Fibroblast of lung (primary cell): ENCODE results near the gene CXCL17. TPM values are rescaled to one million over a fixed set of nuclear protein-coding genes. Genes with fewer than 3 reads are reported as not detected.
A peak's percentile ranks its signal among the peaks of the same experiment; 100 is the strongest.

Experiments used
- DNase-seq, 2 donors: peaks; one replicate each; pipeline versions ENCODE4 v3.0.0 to v3.0.0-alpha.2; 2010; ENCODE audit warnings: low read depth in 2 of 2
- H2AFZ ChIP-seq: 2 replicates; pipeline ENCODE4 v1.5.1; 2012; ENCODE audit warnings: low read length, control low read depth, inconsistent platforms
- H3K27ac ChIP-seq: 2 replicates; pipeline ENCODE4 v1.5.1; 2011; ENCODE audit warnings: low read length, control low read depth; ENCODE audit not compliant: insufficient read depth
- H3K27me3 ChIP-seq: 2 replicates; pipeline ENCODE4 v1.5.1; 2011; ENCODE audit warnings: mild to moderate bottlenecking, low read length; ENCODE audit not compliant: control insufficient read depth, insufficient read depth
- H3K36me3 ChIP-seq: 2 replicates; pipeline ENCODE4 v1.5.1; 2011; ENCODE audit warnings: low read length; ENCODE audit not compliant: control insufficient read depth, insufficient read depth
- H3K4me1 ChIP-seq: 2 replicates; pipeline ENCODE4 v1.5.1; 2011; ENCODE audit warnings: low read length; ENCODE audit not compliant: control insufficient read depth, insufficient read depth; ENCODE audit errors: extremely low read depth
- H3K4me2 ChIP-seq: 2 replicates; pipeline ENCODE4 v1.5.1; 2011; ENCODE audit warnings: low read length, control low read depth; ENCODE audit not compliant: insufficient read depth; ENCODE audit errors: extremely low read depth
- H3K4me3 ChIP-seq, 4 experiments: fragments of 200-600 bp in 1 of 4; sonication (generic) in 1 of 4; replicated peaks in 1 of 4; 2 replicates each; pipeline ENCODE4 v1.5.1; 2011 to 2016; ENCODE audit warnings: low read length in 4 of 4, low read depth in 3 of 4, mild to moderate bottlenecking in 3 of 4, control low read depth in 2 of 4, inconsistent platforms in 1 of 4, mixed read lengths in 1 of 4; ENCODE audit not compliant: insufficient read depth in 1 of 4; ENCODE audit errors: control extremely low read depth in 1 of 4
- H3K79me2 ChIP-seq: 2 replicates; pipeline ENCODE4 v1.5.1; 2012; ENCODE audit warnings: mild to moderate bottlenecking, low read length, inconsistent platforms; ENCODE audit not compliant: control insufficient read depth, insufficient read depth
- H3K9ac ChIP-seq: 2 replicates; pipeline ENCODE4 v1.5.1; 2011; ENCODE audit warnings: mild to moderate bottlenecking, low read length, control low read depth; ENCODE audit not compliant: insufficient read depth
- H3K9me3 ChIP-seq: 2 replicates; pipeline ENCODE4 v1.5.1; 2012; ENCODE audit warnings: low read depth, low read length; ENCODE audit not compliant: control insufficient read depth, insufficient read depth
- H4K20me1 ChIP-seq: 2 replicates; pipeline ENCODE4 v1.5.1; 2011; ENCODE audit warnings: low read length; ENCODE audit not compliant: control insufficient read depth, insufficient read depth; ENCODE audit errors: extremely low read depth
- CTCF ChIP-seq, 2 donors: IDR thresholded peaks in 1 of 2; conservative IDR thresholded peaks in 1 of 2; 1 replicate in 1 of 2; 2 replicates in 1 of 2; pipeline ENCODE4 v1.5.1; 2011 to 2012; ENCODE audit warnings: low read length in 2 of 2, control low read depth in 1 of 2, inconsistent platforms in 1 of 2, low read depth in 1 of 2, mild to moderate bottlenecking in 1 of 2
- EZH2 ChIP-seq: IDR thresholded peaks from 2 replicates; pipeline ENCODE4 v1.5.1; 2012; ENCODE audit warnings: low read length, control low read depth, mild to moderate bottlenecking; ENCODE audit errors: missing control alignments
- polyA plus RNA-seq, 2 donors: library from polyadenylated mRNA; depleted of rRNA in 1 of 2; stranded (reverse) in 1 of 2; unstranded in 1 of 2; fragments of >200 nt; gene quantifications; 2 replicates each; pipeline ENCODE4 v1.2.1, GENCODE V29; 2011 to 2012; ENCODE audit warnings: missing spikeins in 1 of 2
- total RNA-seq: library from RNA; depleted of rRNA; stranded (reverse); fragments of >200 nt; gene quantifications from 2 replicates; pipeline ENCODE4 v1.2.1, GENCODE V29; 2014

The CXCL17 gene
- total and polyA plus RNA-seq, 2 donors (not counting 1 experiment from before 2014, with no cell fraction given), result not detected

DNA sequence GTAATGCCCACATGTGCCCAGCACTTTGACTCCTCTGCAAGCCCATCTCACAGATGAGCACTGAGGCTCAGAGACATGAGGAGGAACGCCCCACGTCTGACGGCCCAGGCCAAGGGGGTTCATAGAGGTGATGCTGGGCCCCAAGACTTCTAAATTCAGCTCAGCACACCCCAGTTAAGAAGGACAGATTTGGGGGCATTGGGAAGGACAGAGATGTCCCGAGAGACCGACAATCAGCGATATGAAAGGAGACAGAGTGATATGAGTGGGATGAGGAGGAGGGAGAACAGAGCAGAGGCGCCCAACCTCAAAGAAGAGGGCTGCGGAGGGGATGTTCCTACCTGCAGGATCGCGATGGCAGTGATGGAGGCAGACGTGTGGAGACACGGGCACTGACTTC, 52.8 kb downstream of the CXCL17 start, which contains the start of gene CNFN:
Gene CNFN, minus strand, starts transcription at position 399 of the 400 bp plus-strand sequence. CDS start 1,260 bp downstream, outside the sequence.
- H2AFZ ChIP-seq, result no peak within 1 kb of the TSS
- H3K36me3 ChIP-seq, result no peaks in the 10 kb centered on the region
- H3K4me2 ChIP-seq, result no peak within 1 kb of the TSS
- no peaks in the 10 kb centered on the region for H3K4me1 ChIP-seq
- H3K9ac ChIP-seq, result no peak within 1 kb of the TSS
- TF ChIP-seq EZH2, result no peak
- no peak for TF ChIP-seq CTCF (conservative IDR thresholded peaks at IDR 0.05 in 1 of 2, IDR thresholded peaks at IDR 0.05 in 1 of 2; ENCODE audit: low read depth in 1 of 2, low read length in 2 of 2)
- no peaks in the 10 kb centered on the region for H3K9me3 ChIP-seq
- no peak within 1 kb of the TSS for H3K4me3 ChIP-seq
- H3K27ac ChIP-seq, result no peak within 1 kb of the TSS
- no peaks in the 10 kb centered on the region for H4K20me1 ChIP-seq
- peaks cover 21% of the 10 kb centered on the region for H3K27me3 ChIP-seq
- H3K79me2 ChIP-seq, result no peaks in the 10 kb centered on the region
- no peak for DNase-seq

DNA sequence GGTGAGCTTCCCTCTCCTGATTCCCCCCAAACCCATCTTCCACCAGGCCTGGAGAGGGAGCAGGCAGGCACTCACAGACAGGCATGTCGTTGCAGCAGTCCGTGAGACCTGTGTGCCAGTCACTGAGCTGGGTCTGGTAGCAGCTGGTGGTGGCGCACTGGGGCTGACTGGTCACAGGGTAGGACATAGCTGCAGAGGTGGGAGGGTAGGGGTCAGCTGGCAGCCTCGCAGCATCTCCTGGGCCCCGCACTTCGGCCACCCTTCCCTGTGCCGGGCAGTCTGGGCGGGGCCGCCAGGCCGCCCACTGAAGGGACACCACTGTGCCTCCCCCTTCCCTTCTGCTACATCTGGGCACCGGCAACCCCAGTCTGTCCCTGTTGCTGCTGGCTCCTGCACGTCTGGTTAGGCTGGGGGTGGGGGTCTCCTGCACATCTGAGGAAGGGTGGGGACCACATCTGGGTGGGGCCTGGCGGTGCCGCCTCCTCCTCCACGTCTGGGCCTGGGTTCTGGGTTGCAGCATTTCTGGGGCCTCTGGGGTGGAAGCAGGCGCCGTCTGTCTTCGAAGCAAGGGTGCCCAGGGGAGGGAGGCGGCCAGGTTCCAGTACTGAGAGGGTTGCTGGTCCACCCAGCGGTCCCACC, 53.8 kb downstream of the CXCL17 start:
- no peak overlapping the region for H3K9ac ChIP-seq
- no peaks in the 10 kb centered on the region for H3K36me3 ChIP-seq
- no peaks in the 10 kb centered on the region for H3K4me1 ChIP-seq
- no peaks in the 10 kb centered on the region for H3K9me3 ChIP-seq
- H3K4me2 ChIP-seq, result no peak overlapping the region
- peaks cover 21% of the 10 kb centered on the region for H3K27me3 ChIP-seq
- H3K27ac ChIP-seq, result no peak overlapping the region
- no peaks in the 10 kb centered on the region for H3K79me2 ChIP-seq
- H4K20me1 ChIP-seq, result no peaks in the 10 kb centered on the region
- TF ChIP-seq CTCF (conservative IDR thresholded peaks at IDR 0.05 in 1 of 2, IDR thresholded peaks at IDR 0.05 in 1 of 2; ENCODE audit: low read depth in 1 of 2, low read length in 2 of 2), result no peak
- no peak for TF ChIP-seq EZH2
- H3K4me3 ChIP-seq, result no peak overlapping the region
- DNase-seq, result no peak
- H2AFZ ChIP-seq, result no peak overlapping the region

- no peak overlapping the region for H3K9ac ChIP-seq
- peak overlapping the region; percentile 23 to 47 (median 30) for H3K4me3 ChIP-seq
- peak; percentile 30 to 40 for DNase-seq
- H2AFZ ChIP-seq, result peak overlapping the region; percentile 52
- no peak for TF ChIP-seq EZH2
- TF ChIP-seq CTCF (conservative IDR thresholded peaks at IDR 0.05 in 1 of 2, IDR thresholded peaks at IDR 0.05 in 1 of 2; ENCODE audit: low read depth in 1 of 2, low read length in 2 of 2), result peak; percentile 42 to 44
- H3K4me1 ChIP-seq, result no peaks in the 10 kb centered on the region
- H3K79me2 ChIP-seq, result no peaks in the 10 kb centered on the region
- H3K36me3 ChIP-seq, result no peaks in the 10 kb centered on the region
- H3K4me2 ChIP-seq, result peak overlapping the region; percentile 77
- H4K20me1 ChIP-seq, result no peaks in the 10 kb centered on the region
- H3K27me3 ChIP-seq, result peaks cover 25% of the 10 kb centered on the region
- H3K27ac ChIP-seq, result no peak overlapping the region
- H3K9me3 ChIP-seq, result no peaks in the 10 kb centered on the region
Observed at GRCh38 chr19:42386974-42387707, 55.6 kb downstream of the CXCL17 start.
